LoVo (cell line): ENCODE data around the gene DCHS2.

Experiments used
- DNase-seq: peaks from one replicate; pipeline ENCODE4 v3.0.0-alpha.2; 2016; ENCODE audit warnings: low spot score

DCHS2 gene

GRCh38 chr4:154490583-154491340 lies 837 bp downstream of the DCHS2 start:
- DNase-seq: no peak

- DNase-seq: no peak
Measured at GRCh38 chr4:154490234-154490582, 1.4 kb downstream of the DCHS2 start.

GRCh38 chr4:154489558-154490233 lies 1.9 kb downstream of the DCHS2 start:
- DNase-seq: no peak

- no peak for DNase-seq
Measured at GRCh38 chr4:154487145-154487544, 4.5 kb downstream of the DCHS2 start.

- DNase-seq: no peak
Measured at GRCh38 chr4:154485127-154485773, 6.3 kb downstream of the DCHS2 start.

GRCh38 chr4:154478547-154478946 lies 13.1 kb downstream of the DCHS2 start:
- no peak for DNase-seq

- no peak for DNase-seq
Measured at GRCh38 chr4:154478128-154478527, 13.5 kb downstream of the DCHS2 start.

- DNase-seq: no peak
Measured at GRCh38 chr4:154476232-154476631, 15.4 kb downstream of the DCHS2 start.

- DNase-seq: no peak
Measured at GRCh38 chr4:154475820-154476219, 15.8 kb downstream of the DCHS2 start.

GRCh38 chr4:154473497-154473896 lies 18.1 kb downstream of the DCHS2 start:
- DNase-seq: no peak

GRCh38 chr4:154472858-154473257 lies 18.7 kb downstream of the DCHS2 start:
- no peak for DNase-seq

GRCh38 chr4:154471526-154472331 lies 19.9 kb downstream of the DCHS2 start:
- DNase-seq: peak; percentile 9

- DNase-seq: no peak
Measured at GRCh38 chr4:154471032-154471431, 20.6 kb downstream of the DCHS2 start.

GRCh38 chr4:154467886-154468285 lies 23.7 kb downstream of the DCHS2 start:
- peak; percentile 34 for DNase-seq

- no peak for DNase-seq
Measured at GRCh38 chr4:154466336-154466735, 25.3 kb downstream of the DCHS2 start.

- DNase-seq: no peak
Measured at GRCh38 chr4:154465085-154465484, 26.5 kb downstream of the DCHS2 start.

- no peak for DNase-seq
Measured at GRCh38 chr4:154464654-154465053, 26.9 kb downstream of the DCHS2 start.

GRCh38 chr4:154462081-154462810 lies 29.4 kb downstream of the DCHS2 start:
- no peak for DNase-seq

GRCh38 chr4:154457471-154457870 lies 34.1 kb downstream of the DCHS2 start:
- DNase-seq: no peak

- DNase-seq: no peak
Measured at GRCh38 chr4:154456889-154457288, 34.7 kb downstream of the DCHS2 start.

- DNase-seq: no peak
Measured at GRCh38 chr4:154456240-154456639, 35.4 kb downstream of the DCHS2 start.

GRCh38 chr4:154455111-154455510 lies 36.5 kb downstream of the DCHS2 start:
- DNase-seq: no peak
